A172 (cell line): ENCODE measurements around the gene ITPK1. TPM values are rescaled to one million over a fixed set of nuclear protein-coding genes. Genes with fewer than 3 reads are reported as not detected.
A peak's percentile ranks its signal among the peaks of the same experiment; 100 is the strongest.
"Not testable (repeated sequence)": the region's sequence is repeated elsewhere in the genome, so short reads cannot be mapped to it uniquely, and the experiment has no call there.

Experiments used
- DNase-seq: peaks from one replicate; pipeline ENCODE4 v3.0.0-alpha.2; 2015; ENCODE audit warnings: low spot score
- total RNA-seq: library from RNA; depleted of rRNA; stranded (reverse); fragments of >200 nt; shearing (Covaris generic); gene quantifications from 2 replicates; pipeline ENCODE4 v1.2.3, GENCODE V29; 2014

The ITPK1 gene
- total RNA-seq, 1 experiment from 2014 or later, result 9.2 TPM

DNA sequence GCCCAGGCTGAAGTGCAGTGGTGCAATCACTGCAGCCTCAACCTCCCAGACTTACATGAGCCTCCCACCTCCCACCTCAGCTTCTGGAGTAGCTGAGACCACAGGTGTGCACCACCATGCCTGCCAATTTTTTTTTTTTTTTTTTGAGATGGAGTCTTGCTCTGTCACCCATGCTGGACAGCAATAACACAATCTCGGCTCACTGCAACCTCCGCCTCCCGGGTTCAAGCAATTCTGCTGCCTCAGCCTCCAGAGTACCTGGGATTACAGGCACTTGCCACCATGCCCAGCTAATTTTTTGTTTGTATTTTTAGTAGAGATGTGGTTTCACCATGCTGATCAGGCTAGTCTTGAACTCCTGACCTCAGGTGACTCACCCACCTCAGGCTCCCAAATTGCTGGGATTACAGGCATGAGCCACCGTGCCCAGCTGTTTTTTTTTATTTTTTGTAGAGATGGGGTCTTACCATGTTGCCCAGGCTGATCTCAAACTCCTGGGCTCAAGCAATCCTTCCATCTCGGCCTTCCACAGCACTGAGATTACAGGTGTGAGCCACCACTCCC, 15.6 kb upstream of the ITPK1 start:
- not testable (repeated sequence) for DNase-seq

DNA sequence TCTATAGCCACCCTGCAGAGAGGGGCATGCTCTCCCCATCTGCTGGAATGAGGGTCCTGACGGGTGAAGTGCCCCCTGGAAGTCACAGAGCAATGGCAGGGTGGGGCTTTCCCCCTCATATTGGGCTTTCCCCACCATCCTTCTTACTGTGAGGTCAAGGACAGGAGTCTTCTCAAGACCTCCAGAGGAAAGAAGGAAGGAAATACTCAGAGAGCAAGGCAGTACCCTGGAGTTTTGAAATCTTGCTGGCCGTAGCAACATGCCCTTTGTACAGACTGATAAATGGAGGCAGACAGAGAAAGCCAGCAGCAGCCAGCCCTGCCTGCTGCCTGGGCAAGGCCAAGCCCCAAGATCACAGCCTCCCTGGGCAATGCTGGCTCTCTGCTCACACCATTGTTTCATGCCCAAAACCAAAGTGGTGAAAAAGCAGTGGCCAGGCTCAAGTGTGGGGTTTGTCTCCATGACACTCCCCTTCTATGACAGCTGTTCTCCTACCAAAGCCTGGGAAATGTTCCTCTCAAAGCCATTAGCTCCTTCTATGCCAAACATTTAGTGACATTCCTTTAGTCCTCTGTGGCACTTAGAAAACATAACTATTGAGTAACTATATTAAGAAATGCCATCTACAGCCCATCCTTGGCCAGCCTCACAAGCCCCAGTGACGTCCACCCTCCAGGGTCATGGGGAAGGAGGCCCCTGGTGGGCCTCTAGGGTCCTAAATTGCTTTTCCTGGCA, 13.2 kb upstream of the ITPK1 start:
- no peak for DNase-seq

DNA sequence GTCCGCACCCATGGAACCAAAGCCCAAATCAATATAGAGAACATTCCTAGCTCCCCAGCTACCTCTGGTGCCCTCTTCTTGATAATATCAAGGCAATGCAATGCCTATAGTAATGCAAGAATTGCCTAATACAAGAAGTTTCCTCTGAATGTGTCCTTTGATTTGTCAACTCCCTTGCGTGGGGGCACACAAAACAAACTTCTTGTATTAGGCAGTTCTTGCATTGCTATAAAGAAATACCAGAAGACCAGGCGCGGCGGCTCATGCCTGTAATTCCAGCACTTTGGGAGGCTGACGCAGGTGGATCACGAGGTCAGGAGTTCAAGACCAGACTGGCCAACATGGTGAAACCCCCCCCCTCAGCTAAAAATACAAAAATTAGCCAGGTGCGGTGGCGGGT, 10.4 kb upstream of the ITPK1 start:
- DNase-seq, result no peak

DNA sequence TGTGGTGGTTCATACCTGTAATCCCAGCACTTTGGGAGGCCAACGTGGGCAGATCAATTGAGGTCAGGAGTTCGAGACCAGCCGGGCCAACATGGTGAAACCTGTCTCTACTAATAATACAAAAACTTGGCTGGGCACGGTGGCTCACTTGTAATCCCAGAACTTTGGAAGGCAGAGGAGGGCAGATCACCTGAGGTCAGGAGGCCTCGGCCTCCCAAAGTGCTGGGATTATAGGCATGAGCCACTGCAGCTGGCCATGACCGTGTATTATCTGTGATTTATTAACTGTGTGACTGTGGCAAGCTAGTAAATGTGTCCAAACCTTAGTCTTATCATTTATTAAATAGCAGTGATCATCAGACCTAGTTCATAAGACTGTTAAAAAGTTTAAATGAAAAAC, 7.1 kb upstream of the ITPK1 start:
- no peak for DNase-seq

GRCh38 chr14:93121030-93121834, 5.5 kb upstream of the ITPK1 start:
- no peak for DNase-seq

DNA sequence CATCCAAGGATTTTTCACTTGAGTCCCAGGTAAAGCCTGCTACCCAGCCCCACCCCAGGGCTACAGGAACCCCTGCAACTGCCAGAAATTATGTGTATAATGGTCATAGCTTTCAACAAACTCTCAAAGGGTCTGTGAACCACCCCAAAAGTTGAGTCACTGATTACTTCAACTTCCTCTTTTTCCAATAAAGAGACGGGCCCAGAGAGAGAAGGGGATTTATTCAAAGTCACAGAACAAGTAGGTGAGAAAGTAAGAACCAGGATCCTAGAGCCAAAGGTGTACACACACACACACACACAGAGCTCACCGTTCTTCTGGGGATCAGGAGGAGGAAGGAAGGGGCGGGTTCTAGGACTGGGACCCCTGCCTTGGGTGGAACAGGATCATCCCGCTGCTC, 4.8 kb upstream of the ITPK1 start:
- DNase-seq, result no peak

DNA sequence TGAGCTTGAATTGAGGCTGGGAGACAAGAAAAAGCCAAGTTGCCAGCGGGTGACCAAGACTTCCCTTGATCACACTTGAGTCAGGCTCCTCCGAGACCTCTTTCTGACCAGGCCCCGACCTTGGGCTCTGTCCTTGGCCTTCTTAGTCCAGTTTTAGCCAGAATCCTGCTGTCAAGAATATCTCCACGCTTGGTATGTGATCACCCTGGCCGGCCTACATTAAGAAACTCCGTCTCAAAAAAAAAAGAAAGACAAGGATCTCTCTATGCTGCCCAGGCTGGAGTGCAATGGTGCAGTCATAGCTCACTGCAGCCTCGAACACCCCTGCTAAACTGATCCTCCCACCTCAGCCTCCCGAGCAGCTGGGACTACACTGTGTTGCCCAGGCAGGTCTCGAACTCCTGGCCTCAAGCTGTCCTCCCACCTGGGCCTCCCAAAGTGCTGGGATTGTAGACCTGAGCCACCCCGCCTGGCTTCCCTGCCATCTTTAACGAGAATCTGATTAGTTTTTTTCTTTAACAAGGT, 1.0 kb upstream of the ITPK1 start:
- DNase-seq, result no peak

DNA sequence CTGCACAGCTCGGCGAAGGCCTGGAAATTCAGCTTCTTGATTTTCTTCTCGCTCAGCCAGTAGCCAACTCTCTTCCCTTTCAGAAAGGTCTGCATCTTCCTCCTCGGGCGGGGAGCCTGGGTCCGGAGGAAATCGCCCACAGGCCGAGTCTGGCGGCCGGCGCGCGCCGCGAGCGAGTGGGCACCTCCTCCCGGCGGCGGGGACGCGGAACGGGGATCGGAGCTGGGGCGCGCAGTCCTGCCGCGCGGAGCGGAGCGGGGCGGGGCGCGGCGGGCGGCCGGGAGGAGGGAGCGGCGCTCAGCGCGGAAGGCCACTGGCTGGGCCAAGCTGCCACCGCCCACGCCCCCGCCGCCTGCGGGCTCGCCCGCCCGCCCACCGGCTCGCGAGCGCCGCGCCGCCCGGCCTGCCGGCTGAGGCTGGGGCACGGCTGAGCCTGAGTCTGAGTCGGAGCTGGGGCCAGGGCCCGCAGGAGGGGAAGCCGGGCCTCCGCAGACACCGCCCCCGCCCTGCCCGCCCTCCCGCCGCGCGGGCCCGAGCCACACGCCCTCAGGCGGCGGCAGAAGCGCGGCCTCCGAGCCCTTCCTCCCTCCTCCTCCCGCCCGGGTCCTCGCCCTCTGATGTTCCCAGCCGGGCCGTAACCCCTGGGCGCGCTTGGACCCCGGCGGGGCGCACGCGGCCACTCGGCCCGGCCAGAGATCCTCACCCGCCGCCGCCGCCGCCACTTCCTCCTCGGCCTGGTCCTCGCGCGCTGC, 480 bp downstream of the ITPK1 start:
- DNase-seq, result peak; percentile 28

DNA sequence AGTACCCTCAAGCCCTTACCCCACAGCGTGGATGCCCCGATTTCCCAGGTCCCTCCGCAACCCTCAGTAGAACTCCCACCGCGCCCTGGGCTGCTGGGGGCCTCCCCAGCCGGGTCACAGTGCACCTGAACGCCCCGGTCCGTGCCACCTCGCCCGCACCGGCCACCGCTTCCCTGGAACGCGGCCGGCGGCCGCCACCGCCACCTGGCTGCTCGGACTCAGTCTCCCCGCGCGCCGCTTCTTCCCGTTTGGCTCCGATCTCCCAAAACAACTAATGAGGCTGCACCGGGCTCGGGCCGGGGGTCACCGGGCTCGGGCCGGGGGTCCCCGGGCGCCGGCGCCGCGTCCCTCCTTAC, 1.0 kb downstream of the ITPK1 start:
- no peak for DNase-seq

DNA sequence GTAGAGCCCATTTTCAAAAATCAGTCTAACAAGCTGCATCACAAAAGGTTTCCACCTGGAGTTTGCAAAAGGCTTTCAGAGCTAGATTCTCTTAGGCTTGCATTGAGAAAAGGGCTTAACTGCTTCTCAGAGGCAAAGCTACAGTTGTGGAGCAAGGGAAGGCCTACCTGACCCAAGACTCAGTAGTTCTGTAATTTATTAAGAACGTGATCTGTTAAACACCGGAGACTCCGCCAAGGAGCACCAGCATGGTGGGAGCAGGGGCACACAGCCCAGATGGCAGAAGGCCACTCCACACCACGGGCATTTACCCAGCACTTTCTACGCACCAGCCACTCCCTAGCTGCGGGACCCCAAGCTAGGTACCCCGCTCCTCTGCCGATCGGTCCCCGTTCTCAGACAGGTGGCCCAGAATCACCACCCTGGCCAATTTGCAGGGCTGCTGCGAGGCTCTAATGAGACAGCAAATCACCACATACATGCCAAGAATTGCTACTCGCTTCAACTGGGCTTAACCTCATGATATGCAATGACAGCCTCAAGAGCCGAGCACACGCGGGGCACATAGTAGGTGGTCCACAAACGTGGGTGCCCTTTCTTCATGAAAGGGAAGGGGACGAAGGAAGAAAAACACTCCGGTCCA, 1.5 kb downstream of the ITPK1 start:
- no peak for DNase-seq

GRCh38 chr14:93113678-93114067, 2.1 kb downstream of the ITPK1 start:
- DNase-seq, result no peak

DNA sequence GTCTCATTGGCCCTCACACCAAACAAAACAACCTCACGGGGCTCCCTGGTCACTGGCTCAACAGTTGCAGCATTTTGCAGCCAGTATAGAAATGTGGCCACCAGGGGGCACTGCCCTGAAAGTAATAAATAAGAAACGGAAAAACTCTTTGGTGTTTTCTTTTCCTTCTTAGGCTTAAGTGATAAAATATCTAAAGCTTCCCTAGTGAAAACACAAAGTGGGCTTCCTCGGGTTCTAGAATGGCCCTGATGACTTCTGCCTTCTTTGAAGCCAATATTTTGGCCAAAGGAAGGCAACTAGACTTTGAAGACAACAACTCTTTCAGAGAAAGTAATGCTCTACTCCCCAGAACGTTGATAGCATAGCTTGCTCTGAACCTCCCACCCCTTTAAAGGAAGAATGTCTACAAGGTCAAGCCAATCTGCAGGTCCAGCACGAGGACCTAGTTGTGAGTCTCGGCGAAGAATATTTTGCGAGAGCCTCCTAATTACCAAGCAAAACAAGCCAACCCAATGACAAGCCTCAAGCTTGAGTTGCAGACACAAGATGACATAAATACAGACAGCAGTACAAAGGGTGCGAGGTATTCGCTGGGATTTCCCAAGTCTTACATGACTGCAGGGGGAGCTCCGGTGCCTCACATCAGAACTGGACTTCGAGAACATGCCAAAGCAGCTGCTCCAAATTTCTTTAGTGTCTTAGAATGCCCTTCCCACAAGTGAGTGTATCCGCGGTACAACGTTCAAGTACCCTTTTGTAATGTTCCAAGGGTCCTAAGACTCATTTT, 2.6 kb downstream of the ITPK1 start:
- DNase-seq, result peak; percentile 48

DNA sequence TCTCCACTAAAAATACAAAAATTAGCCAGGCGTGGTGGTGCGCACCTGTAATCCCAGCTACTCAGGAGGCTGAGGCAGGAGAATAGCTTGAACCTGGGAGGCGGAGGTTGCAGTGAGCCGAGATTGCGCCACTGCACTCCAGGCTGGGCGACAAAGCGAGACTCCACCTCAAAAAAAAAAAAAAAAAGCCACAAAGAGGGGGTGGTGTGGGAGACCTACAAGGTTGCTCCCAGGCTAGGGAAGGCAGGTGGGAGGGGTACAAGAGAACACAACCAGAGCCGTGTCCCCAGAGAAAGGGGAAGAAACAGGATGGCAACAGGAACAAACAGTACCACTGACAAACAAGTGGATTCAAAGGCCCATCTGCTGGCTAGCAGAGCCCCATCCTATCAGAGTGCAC, 4.2 kb downstream of the ITPK1 start:
- not testable (repeated sequence) for DNase-seq

DNA sequence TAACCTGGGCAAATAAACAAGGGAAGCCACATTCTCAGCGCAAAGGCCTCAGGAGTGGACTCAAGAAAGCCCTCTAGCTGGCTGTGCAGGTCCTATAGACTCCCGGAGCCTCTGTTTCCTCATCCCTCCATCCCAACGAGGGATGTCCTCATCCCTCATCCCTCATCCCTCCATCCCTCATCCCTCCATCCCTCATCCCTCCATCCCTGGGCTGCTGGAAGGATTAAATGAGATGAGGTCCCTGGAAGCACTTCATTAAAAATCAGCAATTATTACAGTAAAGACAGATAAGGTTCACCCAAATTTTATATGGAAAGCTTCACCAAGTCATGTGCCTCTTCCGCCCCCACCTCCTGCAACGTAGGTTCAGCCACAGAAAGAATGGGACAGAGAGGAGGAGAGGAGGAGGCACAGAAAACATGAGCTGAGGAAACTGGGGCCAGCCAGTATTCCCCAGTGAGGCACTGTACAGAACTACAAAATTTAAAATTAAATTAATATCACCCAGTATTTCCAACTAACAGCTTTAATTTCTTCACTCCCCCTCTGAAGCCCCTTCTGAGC, 4.8 kb downstream of the ITPK1 start:
- no peak for DNase-seq

DNA sequence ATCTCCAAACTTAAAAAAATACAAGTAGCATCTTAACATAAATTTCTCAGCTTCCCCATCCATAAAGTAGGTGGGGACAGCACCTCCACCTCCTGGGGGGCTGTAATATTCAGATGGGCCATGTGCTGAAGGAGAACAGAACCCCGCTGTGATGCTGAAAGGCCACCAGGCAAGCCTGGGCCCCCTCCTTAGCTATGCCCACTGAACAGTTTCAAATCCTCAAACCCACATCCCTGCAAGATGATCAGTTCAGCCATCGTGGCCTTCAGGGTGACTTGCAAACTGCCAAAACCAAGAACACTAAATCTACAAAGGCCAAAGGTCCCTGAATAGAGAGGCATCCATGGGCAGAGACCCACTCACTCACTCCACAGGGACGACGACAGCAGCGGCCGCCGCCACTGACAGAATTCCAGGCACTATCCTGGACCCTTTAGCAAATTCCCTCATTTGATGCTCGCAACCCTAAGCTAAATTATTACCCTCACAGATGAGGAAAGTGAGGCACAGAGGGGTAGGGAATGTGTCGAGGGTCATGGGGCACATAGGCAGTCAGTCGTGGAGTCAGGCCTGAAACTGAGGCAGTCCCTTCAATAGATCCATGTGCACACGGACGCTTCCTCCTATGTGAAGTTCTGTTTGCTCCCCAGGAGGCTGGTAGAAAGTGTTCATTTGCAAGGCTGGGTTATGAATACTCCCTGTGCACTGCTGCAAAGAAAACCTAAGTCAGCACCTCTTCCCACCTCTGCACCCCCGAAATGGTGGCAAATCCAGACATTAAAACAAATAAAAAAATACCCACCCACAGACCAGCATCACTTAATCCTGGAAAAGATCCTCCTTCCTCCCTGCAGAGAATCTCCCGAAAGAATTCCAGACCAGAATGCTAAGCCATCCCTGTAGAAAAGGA, 5.9 kb downstream of the ITPK1 start:
- DNase-seq, result no peak

- no peak for DNase-seq
These were observed 7.6 kb downstream of the ITPK1 start for GRCh38 chr14:93108105-93108504.

DNA sequence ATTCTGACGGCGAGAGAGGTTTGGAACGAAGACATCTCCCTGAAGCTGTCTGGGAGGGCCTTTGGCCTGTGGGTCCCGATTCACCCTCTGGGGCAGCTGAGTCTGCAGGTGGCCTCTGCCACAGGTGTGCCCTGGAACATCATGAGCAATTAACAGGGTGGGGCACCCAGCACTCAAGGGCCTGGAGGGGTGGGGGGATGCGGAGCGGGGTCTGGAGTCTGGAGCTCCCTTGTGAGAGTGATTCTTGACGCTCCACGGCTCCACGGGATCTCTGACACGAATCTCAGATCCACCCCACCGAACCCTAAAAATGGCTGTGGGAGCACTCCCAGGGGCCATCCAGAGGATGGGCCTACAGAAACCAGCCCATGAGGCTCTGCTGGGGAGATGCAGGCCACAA, 8.3 kb downstream of the ITPK1 start:
- no peak for DNase-seq

- DNase-seq, result no peak
These were observed 9.1 kb downstream of the ITPK1 start for GRCh38 chr14:93106541-93107156.

DNA sequence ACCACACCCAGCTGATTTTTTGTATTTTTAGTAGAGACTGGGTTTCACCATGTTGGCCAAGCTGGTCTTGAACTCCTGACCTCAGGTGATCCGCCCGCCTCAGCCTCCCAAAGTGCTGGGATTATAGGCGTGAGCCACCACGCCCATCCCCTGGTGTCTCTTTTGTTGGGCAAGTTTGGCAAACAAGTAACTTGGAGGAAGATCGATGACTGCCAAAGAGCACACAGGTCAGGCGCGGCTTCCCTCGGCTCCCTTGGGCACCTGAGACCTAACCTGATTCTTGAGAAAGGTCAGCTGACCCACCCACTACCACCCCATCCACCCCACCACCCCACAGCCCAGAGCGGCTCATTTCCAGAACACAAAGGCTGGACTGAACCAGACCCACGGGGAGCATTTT, 9.9 kb downstream of the ITPK1 start:
- not testable (repeated sequence) for DNase-seq
